Thoracic aorta (tissue), 2 donors: ENCODE measurements around the gene ZNF592. TPM values are rescaled to one million over a fixed set of nuclear protein-coding genes. Genes with fewer than 3 reads are reported as not detected.

Source experiments
- ATAC-seq: fragments of 150-250 bp; one replicate; pipeline ENCODE4 v1.8.0; 2017; ENCODE audit warnings: low read depth; ENCODE audit not compliant: insufficient number of reproducible peaks, low FRiP score
- DNase-seq: peaks from one replicate; pipeline ENCODE4 v3.0.0-alpha.2; 2020; ENCODE audit warnings: low spot score
- H3K27ac ChIP-seq, 2 donors: fragments of 200-600 bp; sonication (generic); 1 replicate in 1 of 2; 2 replicates in 1 of 2; pipeline ENCODE4 v1.5.1; 2016; ENCODE audit warnings: mild to moderate bottlenecking in 2 of 2, moderate library complexity in 2 of 2
- H3K27me3 ChIP-seq: fragments of 200-600 bp; sonication (generic); replicated peaks from 2 replicates; pipeline ENCODE4 v1.6.0; 2016; ENCODE audit warnings: mild to moderate bottlenecking; ENCODE audit not compliant: insufficient read depth
- H3K36me3 ChIP-seq: fragments of 200-600 bp; sonication (generic); one replicate; pipeline ENCODE4 v1.5.1; 2016
- H3K4me1 ChIP-seq, 2 donors: fragments of 200-600 bp; sonication (generic); 1 replicate in 1 of 2; 2 replicates in 1 of 2; pipeline versions ENCODE4 v1.5.1 to v1.6.0; 2016; ENCODE audit warnings: low read depth in 2 of 2, mild to moderate bottlenecking in 1 of 2; ENCODE audit not compliant: control insufficient read depth in 1 of 2
- H3K4me3 ChIP-seq: fragments of 200-600 bp; sonication (generic); 2 replicates; pipeline ENCODE4 v1.5.1; 2016; ENCODE audit warnings: mild to moderate bottlenecking
- H3K9me3 ChIP-seq: fragments of 200-600 bp; sonication (generic); 2 replicates; pipeline ENCODE4 v1.5.1; 2016
- total RNA-seq, 2 donors: library from RNA; depleted of rRNA; stranded (reverse); fragments of >200 nt; gene quantifications; one replicate each; pipeline versions ENCODE4 v1.1.0 to v1.2.3, GENCODE V29; 2016
- TF ChIP-seq, protein P1 (sequence below): fragments of 200-600 bp; sonication (generic); IDR thresholded peaks from one replicate; pipeline ENCODE4 v1.5.1; 2019; ENCODE audit warnings: antibody characterized with exemption

Gene ZNF592
- total RNA-seq, 2 donors from 2014 or later: 24.4 to 26.7 TPM

DNA sequence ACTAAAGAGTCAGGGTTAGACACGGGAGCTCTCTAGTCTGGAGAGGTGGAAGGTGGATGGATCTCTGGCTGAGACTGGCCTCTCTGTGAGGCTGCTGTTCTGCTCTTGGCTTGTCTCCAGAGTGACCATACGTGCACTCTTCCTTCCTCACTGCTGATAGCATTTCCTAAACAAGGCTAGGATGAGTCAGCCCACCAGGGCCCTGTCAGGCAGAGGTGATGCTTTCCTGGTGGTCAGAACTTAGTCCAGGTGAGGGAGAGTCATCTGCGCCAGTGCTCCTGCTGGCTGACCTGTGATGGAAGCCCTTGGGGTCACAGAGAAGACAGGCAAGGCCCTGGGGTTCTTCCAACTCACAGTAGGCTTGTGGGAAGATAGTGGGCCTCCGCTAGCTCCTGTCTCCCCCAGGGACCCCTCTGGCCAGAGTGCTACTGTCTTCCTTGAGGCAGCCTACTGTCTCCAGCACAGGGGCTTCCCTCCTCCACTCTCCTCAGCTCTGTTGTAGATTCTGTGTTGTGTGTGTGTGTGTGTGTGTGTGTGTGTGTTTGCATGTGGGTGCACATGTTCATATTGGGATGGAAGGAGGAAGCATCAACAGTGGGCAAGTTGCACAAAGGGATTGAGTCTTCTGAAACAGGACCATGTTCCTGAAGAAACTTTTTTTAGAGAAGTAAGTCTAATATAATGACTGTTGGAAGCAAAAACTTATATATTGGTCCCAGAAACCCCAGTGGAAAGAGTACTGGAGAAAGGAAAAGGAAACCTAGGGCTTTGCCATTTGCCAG, 85.2 kb downstream of the ZNF592 start:
- TF ChIP-seq, protein P1, sequence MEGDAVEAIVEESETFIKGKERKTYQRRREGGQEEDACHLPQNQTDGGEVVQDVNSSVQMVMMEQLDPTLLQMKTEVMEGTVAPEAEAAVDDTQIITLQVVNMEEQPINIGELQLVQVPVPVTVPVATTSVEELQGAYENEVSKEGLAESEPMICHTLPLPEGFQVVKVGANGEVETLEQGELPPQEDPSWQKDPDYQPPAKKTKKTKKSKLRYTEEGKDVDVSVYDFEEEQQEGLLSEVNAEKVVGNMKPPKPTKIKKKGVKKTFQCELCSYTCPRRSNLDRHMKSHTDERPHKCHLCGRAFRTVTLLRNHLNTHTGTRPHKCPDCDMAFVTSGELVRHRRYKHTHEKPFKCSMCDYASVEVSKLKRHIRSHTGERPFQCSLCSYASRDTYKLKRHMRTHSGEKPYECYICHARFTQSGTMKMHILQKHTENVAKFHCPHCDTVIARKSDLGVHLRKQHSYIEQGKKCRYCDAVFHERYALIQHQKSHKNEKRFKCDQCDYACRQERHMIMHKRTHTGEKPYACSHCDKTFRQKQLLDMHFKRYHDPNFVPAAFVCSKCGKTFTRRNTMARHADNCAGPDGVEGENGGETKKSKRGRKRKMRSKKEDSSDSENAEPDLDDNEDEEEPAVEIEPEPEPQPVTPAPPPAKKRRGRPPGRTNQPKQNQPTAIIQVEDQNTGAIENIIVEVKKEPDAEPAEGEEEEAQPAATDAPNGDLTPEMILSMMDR: no peak
- Histone ChIP-seq H3K4me3 (no peak overlapping the region), H3K4me1 (peaks cover 12 to 93% of the 10 kb centered on the region in 2 donors), H3K27me3 (no peaks in the 10 kb centered on the region), H3K27ac (peak overlapping the region in 1 of 2 donors; percentile 42), H3K36me3 (peaks cover 14% of the 10 kb centered on the region), H3K9me3 (no peaks in the 10 kb centered on the region)
- ATAC-seq: no peak
- DNase-seq: no peak

DNA sequence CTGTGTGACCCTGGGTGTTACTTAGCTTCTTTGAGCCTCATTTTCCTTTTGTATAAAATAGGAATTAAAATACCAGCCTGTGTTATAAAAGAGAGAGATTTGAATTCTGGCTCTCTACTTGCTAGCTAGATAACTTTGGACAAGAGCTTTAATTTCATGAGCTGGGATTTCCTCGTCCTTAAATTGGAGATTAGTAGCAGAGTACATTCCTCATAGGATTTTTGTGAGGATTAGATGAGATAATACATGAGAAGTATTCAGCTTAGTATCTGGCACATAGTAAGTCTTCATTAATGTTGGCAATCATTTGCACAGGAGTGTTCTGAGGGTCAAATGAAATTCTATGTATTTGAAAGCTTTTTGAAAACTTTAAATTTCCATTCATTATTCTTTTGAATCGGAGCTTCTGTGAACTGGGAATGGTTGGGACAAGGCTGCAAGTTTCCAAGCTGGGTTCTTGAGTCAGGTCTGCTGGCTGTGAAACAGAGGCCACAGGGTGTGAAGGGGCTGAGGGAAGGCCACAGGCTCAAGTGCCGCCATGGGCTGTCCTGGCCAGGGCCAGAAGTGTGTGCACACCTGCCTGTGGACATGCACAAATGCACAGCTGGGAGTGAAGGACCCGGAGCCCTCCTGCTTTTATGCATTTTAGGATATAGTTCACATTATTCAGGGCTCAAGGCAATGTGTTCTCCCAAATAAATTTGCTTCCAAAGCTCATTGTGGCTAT, 86.0 kb downstream of the ZNF592 start:
- Histone ChIP-seq H3K4me1 (peaks cover 13 to 93% of the 10 kb centered on the region in 2 donors), H3K4me3 (no peak overlapping the region), H3K27ac (peak overlapping the region; percentile 35 to 40), H3K27me3 (no peaks in the 10 kb centered on the region), H3K9me3 (no peaks in the 10 kb centered on the region), H3K36me3 (peaks cover 17% of the 10 kb centered on the region)
- TF ChIP-seq, protein P1: no peak
- ATAC-seq (no peak), DNase-seq (no peak)

DNA sequence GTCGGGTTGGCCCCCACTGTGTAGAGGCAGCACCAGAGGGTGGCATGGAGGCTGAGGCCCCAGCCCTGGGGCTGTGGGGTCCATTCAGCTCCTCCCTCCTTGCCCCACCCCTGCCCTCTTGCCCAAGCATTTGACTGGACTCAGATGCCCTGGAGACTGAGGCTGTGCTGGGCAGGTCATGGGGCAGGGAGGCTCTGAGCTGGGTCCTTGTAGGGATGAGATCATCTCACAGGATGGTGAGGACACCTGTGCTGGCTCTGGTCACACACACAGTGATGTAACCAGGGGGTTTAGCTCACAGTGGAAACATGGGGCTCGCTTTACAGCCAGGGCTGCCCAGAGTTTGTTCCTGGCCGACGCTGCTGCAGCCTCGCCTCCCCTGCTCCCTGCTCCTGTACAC, 86.6 kb downstream of the ZNF592 start:
- Histone ChIP-seq H3K4me1 (peaks cover 19 to 93% of the 10 kb centered on the region in 2 donors), H3K27me3 (no peaks in the 10 kb centered on the region), H3K9me3 (no peaks in the 10 kb centered on the region), H3K4me3 (no peak overlapping the region), H3K36me3 (peaks cover 19% of the 10 kb centered on the region), H3K27ac (peak overlapping the region; percentile 35 to 40)
- DNase-seq (no peak), ATAC-seq (no peak)
- TF ChIP-seq, protein P1: no peak

DNA sequence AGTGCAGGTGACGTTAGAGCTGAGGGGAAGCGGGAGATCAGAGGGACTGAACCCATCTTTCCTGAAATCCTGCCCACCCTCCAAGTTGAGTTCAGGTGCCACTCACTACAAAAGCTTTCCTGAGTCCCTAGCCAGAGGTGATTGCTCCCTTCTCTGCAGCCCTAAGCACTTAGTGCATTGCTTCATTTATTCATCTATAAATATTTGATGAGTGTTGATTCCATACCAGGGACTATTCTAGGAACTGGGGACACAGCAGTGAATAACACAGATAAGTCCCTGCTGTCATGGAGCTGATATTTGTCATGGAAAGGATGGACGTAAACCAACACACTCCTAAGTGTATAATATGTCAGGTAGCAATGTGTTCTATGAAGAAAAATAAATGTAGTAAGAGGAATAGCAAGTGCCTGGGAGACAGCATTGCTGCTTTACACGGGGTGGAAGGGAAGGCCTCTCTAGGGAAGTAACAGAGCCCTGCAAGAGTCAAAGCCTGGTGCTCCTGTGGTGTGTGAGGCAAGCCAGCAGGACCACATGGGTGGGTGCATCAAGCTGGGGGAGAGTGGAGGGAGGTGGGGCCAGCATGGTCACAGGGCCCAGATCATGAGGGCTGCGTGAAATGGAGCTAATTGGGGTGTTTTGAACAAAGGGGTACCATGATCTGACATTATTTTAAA, 87.4 kb downstream of the ZNF592 start:
- TF ChIP-seq, protein P1: no peak
- Histone ChIP-seq H3K36me3 (peaks cover 19% of the 10 kb centered on the region), H3K27ac (peak overlapping the region; percentile 35 to 40), H3K27me3 (no peaks in the 10 kb centered on the region), H3K4me3 (no peak overlapping the region), H3K4me1 (peaks cover 26 to 95% of the 10 kb centered on the region in 2 donors), H3K9me3 (no peaks in the 10 kb centered on the region)
- DNase-seq (no peak), ATAC-seq (no peak)

DNA sequence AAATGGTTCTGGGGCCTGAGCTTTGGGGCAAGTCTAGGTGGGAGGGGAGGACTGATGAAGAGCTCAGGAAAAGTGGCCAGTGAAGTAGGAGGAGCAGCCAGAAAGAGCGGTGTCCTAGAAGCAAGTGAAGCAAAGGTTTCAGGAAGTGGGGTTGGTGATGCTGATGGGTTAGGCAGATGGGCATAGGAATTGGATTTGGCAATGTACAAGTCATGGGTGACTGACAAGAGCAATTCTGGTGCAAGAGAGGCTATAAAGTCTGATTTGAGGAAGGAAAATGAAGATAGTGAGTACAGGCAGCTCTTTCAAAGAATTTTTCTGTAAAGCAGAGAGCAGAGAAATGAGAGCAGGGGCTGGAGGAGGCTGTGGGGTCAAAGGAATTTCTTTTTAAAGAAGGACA, 88.5 kb downstream of the ZNF592 start:
- DNase-seq (no peak), ATAC-seq (no peak)
- Histone ChIP-seq H3K4me1 (peaks cover 28 to 95% of the 10 kb centered on the region in 2 donors), H3K36me3 (peaks cover 19% of the 10 kb centered on the region), H3K4me3 (no peak overlapping the region), H3K27ac (peak overlapping the region; percentile 40 to 50), H3K27me3 (no peaks in the 10 kb centered on the region), H3K9me3 (no peaks in the 10 kb centered on the region)
- TF ChIP-seq, protein P1: no peak
